HepG2 (cell line): Measurements from ENCODE around the gene TACC2. TPM values are rescaled to one million over a fixed set of nuclear protein-coding genes. Genes with fewer than 3 reads are reported as not detected.

Experiments
- ATAC-seq: fragments of 200-7000 bp; cut with Tn5 transposase; 3 replicates; pipeline ENCODE4 v1.9.1; 2020; ENCODE audit warnings: mild to moderate bottlenecking, moderate library complexity
- BruUV-seq: library from RNA; stranded (reverse); fragments of 400-500 nt; replicated peaks from 2 replicates; lab custom pipeline; 2021; lab: Mats Ljungman, UMichigan
- CTCF ChIA-PET: fragments of 300-600 bp; formaldehyde crosslinking; extraction: SDS; loops from one replicate; lab custom pipeline; 2021; ENCODE audit warnings: low total read pairs, inconsistent platforms, low intra/inter-chr PET ratio; lab: Yijun Ruan, JAX
- POLR2A ChIA-PET: fragments of 350-600 bp; sonication (Branson Sonifier 250); formaldehyde crosslinking; loops from one replicate; lab custom pipeline; 2020; ENCODE audit warnings: antibody characterized with exemption, inconsistent platforms; lab: Yijun Ruan, JAX
- DNase-seq: peaks from one replicate; pipeline ENCODE4 v3.0.0-alpha.2; 2015; ENCODE audit warnings: low spot score
- FAIRE-seq: peaks from 3 replicates; lab custom pipeline; 2011; peaks lifted over from hg19 to GRCh38; lab: Jason Lieb, UNC
- H2AFZ ChIP-seq: one replicate; pipeline ENCODE4 v1.6.1; 2011; ENCODE audit warnings: low read length, inconsistent platforms
- H3K27ac ChIP-seq: fragments of 300-600 bp; 3 replicates; pipeline ENCODE4 v1.8.0; 2011; ENCODE audit warnings: mixed run types, mild to moderate bottlenecking, mixed read lengths, low read length, inconsistent platforms; ENCODE audit not compliant: insufficient read depth; ENCODE audit errors: extremely low read length
- H3K27me3 ChIP-seq, 2 experiments: fragments of 200-600 bp in 1 of 2; 2 replicates in 1 of 2; 3 replicates in 1 of 2; pipeline versions ENCODE4 v1.6.0 to v1.8.0; 2011; ENCODE audit warnings: low read length in 2 of 2, mild to moderate bottlenecking in 2 of 2, moderate library complexity in 2 of 2, inconsistent platforms in 1 of 2; ENCODE audit not compliant: insufficient read depth in 2 of 2, control insufficient read depth in 1 of 2
- H3K36me3 ChIP-seq, 2 experiments: fragments of 200-600 bp in 1 of 2; replicated peaks in 1 of 2; 2 replicates in 1 of 2; 3 replicates in 1 of 2; pipeline versions ENCODE4 v1.5.1 to v1.8.0; 2011; ENCODE audit warnings: low read length in 2 of 2, inconsistent platforms in 1 of 2; ENCODE audit not compliant: insufficient read depth in 2 of 2, control insufficient read depth in 1 of 2
- H3K4me1 ChIP-seq: 2 replicates; pipeline ENCODE4 v1.5.1; 2012; ENCODE audit warnings: low read length, inconsistent platforms; ENCODE audit not compliant: insufficient read depth
- H3K4me2 ChIP-seq: 2 replicates; pipeline ENCODE4 v1.6.0; 2011; ENCODE audit warnings: low read depth, low read length, inconsistent platforms
- H3K4me3 ChIP-seq, 3 experiments: fragments of 200-600 bp in 1 of 3; sonication (generic), shearing (Covaris generic) in 1 of 3; replicated peaks in 1 of 3; 2 replicates each; pipeline ENCODE4 v1.5.1; 2011 to 2016; ENCODE audit warnings: low read length in 3 of 3, inconsistent platforms in 2 of 3, low read depth in 2 of 3, mild to moderate bottlenecking in 2 of 3, control low read depth in 1 of 3, mixed read lengths in 1 of 3; ENCODE audit not compliant: insufficient read depth in 1 of 3
- H3K79me2 ChIP-seq: one replicate; pipeline ENCODE4 v1.6.1; 2011; ENCODE audit warnings: low read length, inconsistent platforms; ENCODE audit not compliant: insufficient read depth
- H3K9ac ChIP-seq: 2 replicates; pipeline ENCODE4 v1.6.0; 2011; ENCODE audit warnings: mild to moderate bottlenecking, low read depth, low read length, inconsistent platforms; ENCODE audit not compliant: insufficient read depth
- H3K9me3 ChIP-seq: 2 replicates; pipeline ENCODE4 v1.5.1; 2012; ENCODE audit warnings: mild to moderate bottlenecking, low read length
- H4K20me1 ChIP-seq: 2 replicates; pipeline ENCODE4 v1.6.0; 2011; ENCODE audit warnings: inconsistent platforms, mild to moderate bottlenecking, low read length, moderate library complexity; ENCODE audit not compliant: insufficient read depth
- BCL6 ChIP-seq: IDR thresholded peaks from 2 replicates; pipeline ENCODE4 v1.6.1; 2016; ENCODE audit warnings: missing genetic modification reagents, missing compliant biosample characterization
- BHLHE40 ChIP-seq: IDR thresholded peaks from 2 replicates; pipeline ENCODE4 v1.6.1; 2011; ENCODE audit warnings: low read length, improper control_type of control experiment
- FOXJ3 ChIP-seq: sonication (generic); formaldehyde crosslinking; IDR thresholded peaks from 2 replicates; pipeline ENCODE4 v1.4.0; 2020; ENCODE audit warnings: missing genetic modification reagents, mild to moderate bottlenecking, borderline replicate concordance
- GABPB1 ChIP-seq: IDR thresholded peaks from 2 replicates; pipeline ENCODE4 v1.6.1; 2016; ENCODE audit warnings: mild to moderate bottlenecking, missing genetic modification reagents, moderate library complexity, missing compliant biosample characterization
- GATAD2A ChIP-seq: IDR thresholded peaks from 2 replicates; pipeline ENCODE4 v1.6.1; 2016
- HNF4A ChIP-seq: sonication (generic); formaldehyde crosslinking; IDR thresholded peaks from 2 replicates; pipeline ENCODE4 v1.4.0; 2020; ENCODE audit warnings: missing genetic modification reagents
- KDM6A ChIP-seq: IDR thresholded peaks from 2 replicates; pipeline ENCODE4 v1.6.1; 2016; ENCODE audit warnings: low read depth
- KLF13 ChIP-seq: sonication (generic); formaldehyde crosslinking; IDR thresholded peaks from 2 replicates; pipeline ENCODE4 v1.4.0; 2020; ENCODE audit warnings: mild to moderate bottlenecking, missing genetic modification reagents
- RARA ChIP-seq: IDR thresholded peaks from 2 replicates; pipeline ENCODE4 v1.6.1; 2016; ENCODE audit warnings: missing genetic modification reagents, missing compliant biosample characterization
- RXRB ChIP-seq: IDR thresholded peaks from 2 replicates; pipeline ENCODE4 v1.6.1; 2016; ENCODE audit warnings: borderline replicate concordance, missing genetic modification reagents, missing compliant biosample characterization
- SMAD1 ChIP-seq: sonication (generic); formaldehyde crosslinking; IDR thresholded peaks from 2 replicates; pipeline ENCODE4 v1.4.0; 2020; ENCODE audit warnings: missing genetic modification reagents, low read depth, mild to moderate bottlenecking, borderline replicate concordance
- TGIF2 ChIP-seq: IDR thresholded peaks from 2 replicates; pipeline ENCODE4 v1.6.1; 2016; ENCODE audit warnings: control low read depth, missing compliant biosample characterization
- YEATS2 ChIP-seq: sonication (generic); formaldehyde crosslinking; IDR thresholded peaks from 2 replicates; pipeline ENCODE4 v1.4.0; 2020; ENCODE audit warnings: missing genetic modification reagents, borderline replicate concordance
- ZNF121 ChIP-seq: sonication (generic); formaldehyde crosslinking; IDR thresholded peaks from 2 replicates; pipeline ENCODE4 v1.5.0; 2020; ENCODE audit warnings: mild to moderate bottlenecking, missing genetic modification reagents
- ZNF326 ChIP-seq: sonication (generic); formaldehyde crosslinking; IDR thresholded peaks from 2 replicates; pipeline ENCODE4 v1.4.0; 2020; ENCODE audit warnings: missing genetic modification reagents, borderline replicate concordance
- ZNF333 ChIP-seq: sonication (generic); formaldehyde crosslinking; IDR thresholded peaks from 2 replicates; pipeline ENCODE4 v1.4.0; 2020; ENCODE audit warnings: mild to moderate bottlenecking, missing genetic modification reagents, borderline replicate concordance
- ZNF383 ChIP-seq: sonication (generic); formaldehyde crosslinking; IDR thresholded peaks from 2 replicates; pipeline ENCODE4 v1.4.0; 2020; ENCODE audit warnings: missing genetic modification reagents, mild to moderate bottlenecking, borderline replicate concordance
- ZNF766 ChIP-seq: sonication (generic); formaldehyde crosslinking; IDR thresholded peaks from 2 replicates; pipeline ENCODE4 v1.5.0; 2020; ENCODE audit warnings: missing genetic modification reagents, borderline replicate concordance
- WGBS: methylation state at CpG from one replicate; pipeline ENCODE4 v1.1.6; 2017; ENCODE audit warnings: low lambda C conversion rate; 5-methylcytosine and 5-hydroxymethylcytosine counted together
- in situ Hi-C: cut with HindIII; loops from 2 replicates; pipeline ENCODE4 v1.10.0; 2017; ENCODE audit warnings: low pct_unique_long_range_greater_than_20kb; ENCODE audit not compliant: extremely low pct_ligation_motif_present
- intact Hi-C: fragments of 100-400 bp; cut with micrococcal nuclease; formaldehyde crosslinking; loops from one replicate; pipeline ENCODE4 v1.10.0; 2022; ENCODE audit not compliant: unreplicated experiment
- polyA plus RNA-seq, 8 experiments: library from polyadenylated mRNA; depleted of rRNA in 3 of 8; stranded (reverse) in 7 of 8; unstranded in 1 of 8; fragments of >200 nt; fragmentation: Illumina TruSeq in 4 of 8; extraction: Trizol in 4 of 8; gene quantifications; 2 replicates each; pipeline versions ENCODE4 v1.2.1 to v1.2.3, GENCODE V29; 2011 to 2016; ENCODE audit warnings: low read depth in 4 of 8, missing spikeins in 1 of 8, mixed read lengths in 1 of 8; ENCODE audit not compliant: insufficient read depth in 1 of 8
- total RNA-seq, 5 experiments: library from RNA; depleted of rRNA; stranded (reverse); fragments of >200 nt; fragmentation: Illumina TruSeq; extraction: Trizol; gene quantifications; 2 replicates each; pipeline ENCODE4 v1.2.3, GENCODE V29; 2016; ENCODE audit warnings: low read depth in 1 of 5
- TF ChIP-seq, protein P1 (sequence below): sonication (generic); formaldehyde crosslinking; conservative IDR thresholded peaks from 2 replicates; pipeline ENCODE4 v1.8.0; 2022; ENCODE audit warnings: low read depth, missing genetic modification reagents
- TF ChIP-seq, protein P2 (sequence below): sonication (generic); formaldehyde crosslinking; IDR thresholded peaks from 2 replicates; pipeline ENCODE4 v1.4.0; 2020; ENCODE audit warnings: missing genetic modification reagents
- TF ChIP-seq, protein P3 (sequence below): sonication (generic); formaldehyde crosslinking; IDR thresholded peaks from 2 replicates; pipeline ENCODE4 v1.4.0; 2020; ENCODE audit warnings: mild to moderate bottlenecking, low read depth, missing genetic modification reagents
- TF ChIP-seq, protein P4 (sequence below): sonication (generic); formaldehyde crosslinking; IDR thresholded peaks from 2 replicates; pipeline ENCODE4 v1.4.0; 2020; ENCODE audit warnings: missing genetic modification reagents

Gene TACC2
- total and polyA plus RNA-seq, 2 of the 13 experiments (the other 11 are each of a cell fraction or from before 2014, with no cell fraction given) = 11.8 to 16.0 TPM

DNA sequence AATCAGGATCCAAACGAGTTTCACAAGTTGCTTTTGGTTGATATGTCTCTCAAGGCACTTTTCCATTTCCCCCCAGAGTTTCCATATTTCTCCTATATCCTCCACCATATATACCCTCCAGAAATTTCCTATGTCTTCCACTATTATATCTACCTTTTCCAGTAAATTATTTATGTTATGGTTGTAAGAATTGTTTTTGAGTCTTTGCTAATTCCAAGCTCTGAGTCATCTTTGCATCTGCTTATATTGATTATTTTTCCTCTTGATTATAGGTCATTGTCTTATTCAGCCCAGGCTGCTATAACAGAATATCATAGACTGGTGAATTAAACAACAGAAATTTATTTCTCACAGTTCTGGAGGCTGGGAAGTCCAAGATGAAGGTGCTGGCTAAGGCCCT is 12.7 kb downstream of the TACC2 start (continued):
- TF ChIP-seq TGIF2 (CRISPR knock-in tag) (no peak), ZNF326 (CRISPR knock-in tag) (no peak)
- TF ChIP-seq, protein P1, sequence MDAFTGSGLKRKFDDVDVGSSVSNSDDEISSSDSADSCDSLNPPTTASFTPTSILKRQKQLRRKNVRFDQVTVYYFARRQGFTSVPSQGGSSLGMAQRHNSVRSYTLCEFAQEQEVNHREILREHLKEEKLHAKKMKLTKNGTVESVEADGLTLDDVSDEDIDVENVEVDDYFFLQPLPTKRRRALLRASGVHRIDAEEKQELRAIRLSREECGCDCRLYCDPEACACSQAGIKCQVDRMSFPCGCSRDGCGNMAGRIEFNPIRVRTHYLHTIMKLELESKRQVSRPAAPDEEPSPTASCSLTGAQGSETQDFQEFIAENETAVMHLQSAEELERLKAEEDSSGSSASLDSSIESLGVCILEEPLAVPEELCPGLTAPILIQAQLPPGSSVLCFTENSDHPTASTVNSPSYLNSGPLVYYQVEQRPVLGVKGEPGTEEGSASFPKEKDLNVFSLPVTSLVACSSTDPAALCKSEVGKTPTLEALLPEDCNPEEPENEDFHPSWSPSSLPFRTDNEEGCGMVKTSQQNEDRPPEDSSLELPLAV (CRISPR knock-in tag) = no peak
- TF ChIP-seq, protein P2, sequence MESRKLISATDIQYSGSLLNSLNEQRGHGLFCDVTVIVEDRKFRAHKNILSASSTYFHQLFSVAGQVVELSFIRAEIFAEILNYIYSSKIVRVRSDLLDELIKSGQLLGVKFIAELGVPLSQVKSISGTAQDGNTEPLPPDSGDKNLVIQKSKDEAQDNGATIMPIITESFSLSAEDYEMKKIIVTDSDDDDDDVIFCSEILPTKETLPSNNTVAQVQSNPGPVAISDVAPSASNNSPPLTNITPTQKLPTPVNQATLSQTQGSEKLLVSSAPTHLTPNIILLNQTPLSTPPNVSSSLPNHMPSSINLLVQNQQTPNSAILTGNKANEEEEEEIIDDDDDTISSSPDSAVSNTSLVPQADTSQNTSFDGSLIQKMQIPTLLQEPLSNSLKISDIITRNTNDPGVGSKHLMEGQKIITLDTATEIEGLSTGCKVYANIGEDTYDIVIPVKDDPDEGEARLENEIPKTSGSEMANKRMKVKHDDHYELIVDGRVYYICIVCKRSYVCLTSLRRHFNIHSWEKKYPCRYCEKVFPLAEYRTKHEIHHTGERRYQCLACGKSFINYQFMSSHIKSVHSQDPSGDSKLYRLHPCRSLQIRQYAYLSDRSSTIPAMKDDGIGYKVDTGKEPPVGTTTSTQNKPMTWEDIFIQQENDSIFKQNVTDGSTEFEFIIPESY (CRISPR knock-in tag) = no peak

DNA sequence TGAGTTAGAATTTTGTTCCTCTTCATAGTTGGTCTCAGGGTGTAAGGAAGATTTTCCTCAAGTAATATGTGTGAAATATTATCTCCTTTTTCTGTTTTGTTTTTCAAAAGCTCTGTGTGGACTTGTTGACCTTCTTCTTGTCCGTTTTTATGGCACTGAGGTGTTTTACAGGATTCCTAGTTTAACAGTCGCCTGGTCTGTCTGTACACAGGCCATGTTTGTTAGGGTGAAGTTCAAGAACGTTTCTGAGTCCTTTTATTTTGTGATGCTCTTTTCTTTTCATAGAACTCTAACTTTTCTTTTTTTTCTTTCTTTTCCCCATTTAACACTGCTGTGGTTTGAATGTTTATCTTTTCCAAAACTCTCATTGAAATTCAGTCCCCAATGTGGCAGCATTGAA is 18.5 kb downstream of the TACC2 start:
- Histone ChIP-seq H3K4me3 (no peak overlapping the region), H3K4me1 (peaks cover 13% of the 10 kb centered on the region), H3K27me3 (no peaks in the 10 kb centered on the region), H3K27ac (no peak overlapping the region), H3K4me2 (peak overlapping the region; percentile 29; the same call in 1 of the 2 replicates), H3K36me3 (no peaks in the 10 kb centered on the region), H3K9ac (no peak overlapping the region), H4K20me1 (no peaks in the 10 kb centered on the region), H3K9me3 (no peaks in the 10 kb centered on the region), H2AFZ (no peak overlapping the region), H3K79me2 (no peaks in the 10 kb centered on the region)
- ATAC-seq (no peak), FAIRE-seq (no peak), DNase-seq (no peak)
- in situ Hi-C loops = no loop called here
- WGBS = 2% methylated on average over 3 of the region's 3 CpGs
- BruUV-seq = no TSS peak
- ChIA-PET POLR2A (no interaction called here), CTCF (no interaction called here)
- intact Hi-C loops = no loop called here
- TF ChIP-seq FOXJ3 (no peak), BCL6 (0 out of 2 replicates have a peak, but pooled peaks have one; percentile 22), KDM6A (CRISPR knock-in tag) (no peak), KLF13 (no peak), ZNF766 (CRISPR knock-in tag) (no peak), RXRB (CRISPR knock-in tag) (0 out of 2 replicates have a peak, but pooled peaks have one; percentile 35), SMAD1 (CRISPR knock-in tag) (no peak), ZNF333 (CRISPR knock-in tag) (no peak), ZNF121 (CRISPR knock-in tag) (no peak), RARA (CRISPR knock-in tag) (peak; percentile 65), HNF4A (CRISPR knock-in tag) (peak; percentile 38; the same call in 1 of the 2 replicates), ZNF383 (CRISPR knock-in tag) (no peak), BHLHE40 (no peak), YEATS2 (CRISPR knock-in tag) (no peak), GATAD2A (CRISPR knock-in tag) (0 out of 2 replicates have a peak, but pooled peaks have one; percentile 10), GABPB1 (CRISPR knock-in tag) (no peak)
- TF ChIP-seq, protein P3, sequence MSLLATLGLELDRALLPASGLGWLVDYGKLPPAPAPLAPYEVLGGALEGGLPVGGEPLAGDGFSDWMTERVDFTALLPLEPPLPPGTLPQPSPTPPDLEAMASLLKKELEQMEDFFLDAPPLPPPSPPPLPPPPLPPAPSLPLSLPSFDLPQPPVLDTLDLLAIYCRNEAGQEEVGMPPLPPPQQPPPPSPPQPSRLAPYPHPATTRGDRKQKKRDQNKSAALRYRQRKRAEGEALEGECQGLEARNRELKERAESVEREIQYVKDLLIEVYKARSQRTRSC (CRISPR knock-in tag) = no peak
- TF ChIP-seq, protein P4, sequence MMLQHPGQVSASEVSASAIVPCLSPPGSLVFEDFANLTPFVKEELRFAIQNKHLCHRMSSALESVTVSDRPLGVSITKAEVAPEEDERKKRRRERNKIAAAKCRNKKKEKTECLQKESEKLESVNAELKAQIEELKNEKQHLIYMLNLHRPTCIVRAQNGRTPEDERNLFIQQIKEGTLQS (CRISPR knock-in tag) = no peak
